Measurements from ENCODE around the gene VCAN.

GRCh38 chr5:83549674-83550073, 78.1 kb downstream of the VCAN start:
- no peak for TF ChIP-seq POLR2A (IDR thresholded peaks at IDR 0.05)
- TF ChIP-seq CTCF (IDR thresholded peaks at IDR 0.05) = no peak
- TF ChIP-seq POLR2AphosphoS5 (IDR thresholded peaks at IDR 0.05) = no peak
